ENCODE data around the gene M6PR.
A peak's percentile ranks its signal among the peaks of the same experiment; 100 is the strongest.
"Not testable (repeated sequence)": the region's sequence is repeated elsewhere in the genome, so short reads cannot be mapped to it uniquely, and the experiment has no call there.

The M6PR gene

DNA sequence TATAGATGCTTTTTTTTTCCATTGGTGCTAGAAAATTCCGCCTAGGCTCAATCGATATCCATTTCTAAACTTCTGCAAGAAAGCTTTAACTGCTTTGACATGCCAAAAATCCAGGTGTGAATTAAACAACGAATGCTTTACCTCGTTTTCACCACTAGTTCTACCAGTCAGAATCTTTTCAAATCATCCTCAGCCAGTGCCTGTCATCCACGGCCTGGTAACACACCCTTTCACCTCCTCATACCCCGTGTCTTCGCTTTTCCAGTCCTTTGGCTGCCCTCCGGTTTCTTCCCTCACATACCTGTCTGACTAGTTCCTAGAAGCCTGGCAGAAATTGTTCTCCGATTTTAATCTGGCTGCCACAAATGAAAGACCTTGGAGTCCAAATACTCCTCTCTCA lies 36.5 kb downstream of the M6PR start:
- DNase-seq (no peak), ATAC-seq (no peak)

DNA sequence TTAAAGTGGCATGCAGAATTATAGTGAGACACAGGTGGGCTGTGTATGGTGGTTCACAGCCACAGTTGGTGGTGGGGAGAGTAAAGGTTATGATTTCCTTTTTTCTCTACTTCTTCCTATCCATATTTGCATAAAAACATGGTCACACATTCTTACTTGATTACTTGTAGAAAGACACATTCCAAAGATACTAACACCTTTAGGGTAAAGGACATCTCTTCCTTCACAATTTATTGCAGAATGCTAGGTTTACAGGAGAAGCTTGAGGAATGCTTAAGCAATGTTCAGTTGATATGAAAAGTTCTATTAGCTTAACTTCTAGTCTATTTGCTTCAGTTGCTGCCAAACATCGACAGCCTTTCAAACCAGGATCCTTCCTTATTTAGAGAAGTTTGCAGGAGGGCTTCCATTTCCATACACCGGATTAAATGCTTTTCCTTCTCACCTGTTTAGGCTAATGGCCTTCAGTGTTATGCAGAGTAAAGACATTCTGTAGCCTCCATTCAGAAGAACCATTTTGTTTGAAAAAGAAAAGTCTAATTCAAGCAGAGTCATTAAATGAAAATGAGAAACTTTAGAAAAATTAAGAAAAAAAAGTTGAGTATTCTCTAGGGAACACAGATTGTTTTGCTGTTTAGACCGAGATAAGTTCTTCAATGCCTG lies 37.7 kb downstream of the M6PR start:
- no peak for DNase-seq

DNA sequence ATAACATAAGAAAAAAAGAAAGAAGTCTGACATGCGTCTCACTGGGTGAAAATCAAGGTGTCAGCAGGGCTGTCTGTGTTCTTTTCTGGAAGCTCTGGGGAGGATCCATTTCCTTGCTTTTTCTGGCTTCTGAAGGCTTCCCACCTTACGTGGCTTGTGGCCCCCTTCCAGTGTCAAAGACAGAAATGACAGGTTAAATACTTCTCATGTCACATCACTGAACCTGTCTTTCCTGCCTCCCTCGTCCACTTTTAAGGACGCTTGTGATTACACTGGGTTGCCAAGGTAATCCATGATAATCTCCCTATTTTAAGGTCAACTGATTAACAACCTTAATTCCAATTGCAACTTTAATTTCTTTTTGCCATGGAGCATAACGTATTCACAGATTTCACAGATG lies 39.7 kb downstream of the M6PR start:
- no peak for ATAC-seq
- DNase-seq, result no peak

More for the DNA sequence above, 37.7 kb downstream of the M6PR start:
- no peak for ATAC-seq

DNA sequence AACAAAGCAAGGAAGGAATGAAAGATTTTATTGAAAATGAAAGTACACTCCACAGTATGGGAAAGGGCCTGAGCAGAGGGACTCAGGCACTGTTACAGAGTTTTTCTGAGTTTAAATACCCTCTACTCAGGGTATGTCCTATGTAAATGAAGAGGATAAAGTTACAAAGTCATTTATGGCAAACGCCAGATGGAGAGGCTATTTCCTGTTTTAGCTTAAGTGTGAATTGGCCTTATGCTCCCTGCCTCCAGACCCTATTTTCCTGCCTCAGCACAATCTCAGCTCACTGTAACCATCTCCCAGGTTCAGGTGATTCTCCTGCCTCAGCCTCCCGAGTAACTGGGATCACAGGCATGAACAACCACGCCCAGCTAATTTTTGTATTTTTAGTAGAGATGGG lies 41.9 kb downstream of the M6PR start:
- ATAC-seq (no peak), DNase-seq (no peak)

DNA sequence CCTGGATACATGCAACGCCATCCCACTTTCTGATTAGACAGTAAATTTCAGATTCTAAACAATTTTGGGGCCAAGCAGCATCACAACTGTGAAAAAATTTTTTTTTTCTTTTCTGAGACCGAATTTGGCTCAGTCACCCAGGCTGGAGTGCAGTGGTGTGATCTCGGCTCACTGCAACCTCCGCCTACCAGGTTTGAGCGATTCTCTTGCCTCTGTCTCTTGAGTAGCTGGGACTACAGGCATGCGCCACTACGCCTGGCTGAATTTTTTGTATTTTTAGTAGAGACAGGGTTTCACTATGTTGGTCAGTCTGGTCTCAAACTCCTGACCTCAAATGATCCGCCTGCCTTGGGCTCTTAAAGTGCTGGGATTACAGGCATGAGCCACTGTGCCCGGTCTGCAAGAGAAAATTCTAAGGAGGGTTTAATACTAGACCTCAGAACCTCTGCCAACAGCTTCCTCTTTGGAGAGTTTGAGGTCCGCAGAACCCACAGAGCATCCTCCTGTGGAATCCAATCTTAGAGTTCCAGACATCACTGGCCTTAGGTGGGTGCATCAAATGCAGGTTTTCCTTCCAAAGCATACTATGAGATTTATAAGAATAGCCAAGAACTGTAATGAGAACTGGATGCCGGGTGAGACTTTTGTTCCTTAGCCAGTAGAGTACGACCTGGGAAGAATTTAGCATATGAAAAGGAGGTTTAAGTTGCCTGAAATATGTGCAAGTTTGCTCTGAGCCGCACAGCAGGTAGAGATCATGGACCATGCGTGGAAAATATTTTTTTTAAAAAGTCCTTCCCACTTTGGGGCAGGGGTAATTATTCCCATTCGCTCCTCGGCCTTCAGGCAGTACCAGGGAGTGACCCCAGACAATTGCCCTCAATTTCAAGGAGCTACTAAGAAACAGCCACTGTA lies 42.9 kb downstream of the M6PR start:
- ATAC-seq (no peak), DNase-seq (no peak)

DNA sequence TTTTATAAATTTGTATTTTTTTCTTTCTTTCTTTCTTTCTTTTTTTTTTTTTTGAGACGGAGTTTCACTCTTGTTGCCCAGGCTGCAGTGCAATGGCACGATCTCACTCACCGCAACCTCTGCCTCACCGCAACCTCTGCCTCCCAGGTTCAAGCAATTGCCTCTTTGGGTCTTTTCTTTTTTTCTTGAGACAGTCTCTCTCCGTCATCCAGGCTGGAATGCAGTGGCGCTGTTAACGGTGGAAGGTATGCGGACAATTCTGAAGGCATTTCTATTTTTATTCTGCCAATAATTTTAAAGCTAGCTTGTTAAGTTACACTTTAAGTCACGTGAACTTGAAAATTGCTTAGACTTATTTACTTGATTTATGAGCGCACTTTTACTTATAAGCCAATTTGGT lies 43.9 kb downstream of the M6PR start:
- ATAC-seq (no peak), DNase-seq (no peak)

DNA sequence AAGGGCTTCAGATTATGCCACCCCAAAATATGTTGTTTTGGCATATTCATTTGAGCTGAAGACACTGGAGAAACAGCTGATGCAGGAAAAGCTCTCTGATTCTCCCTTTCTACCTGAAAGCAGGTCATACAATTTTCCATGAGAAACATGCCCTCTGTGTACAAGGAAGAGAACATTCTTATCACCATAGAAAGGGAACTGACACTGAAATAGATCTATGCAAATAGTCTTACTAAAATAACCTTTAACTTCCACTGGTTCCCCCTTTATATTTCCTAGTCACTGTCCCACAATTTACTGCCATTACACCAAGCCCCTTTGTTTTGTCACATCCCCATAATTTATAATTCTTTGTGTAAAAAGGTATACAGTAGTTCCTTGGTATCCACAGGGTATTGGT lies 44.8 kb downstream of the M6PR start:
- DNase-seq (no peak), ATAC-seq (no peak)

DNA sequence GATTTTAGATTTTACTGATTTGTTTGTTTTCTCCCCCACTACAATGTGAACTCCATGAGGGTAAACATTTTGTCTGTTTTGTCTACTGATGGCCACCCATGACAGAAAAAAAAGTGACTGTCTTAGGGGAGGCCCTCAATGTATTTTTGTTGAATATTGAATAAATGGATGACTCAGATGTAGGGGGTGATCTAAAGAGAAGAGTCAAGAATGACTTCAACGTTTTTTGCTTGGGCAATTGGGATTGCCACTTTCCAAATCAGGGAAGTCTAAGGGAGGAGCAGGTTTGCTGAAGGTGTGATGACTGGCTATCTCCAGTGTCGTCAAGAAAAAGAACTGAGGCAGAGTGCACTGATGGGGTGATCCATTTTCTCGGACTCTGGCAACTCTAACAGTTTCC lies 45.8 kb downstream of the M6PR start:
- ATAC-seq, result no peak
- no peak for DNase-seq

DNA sequence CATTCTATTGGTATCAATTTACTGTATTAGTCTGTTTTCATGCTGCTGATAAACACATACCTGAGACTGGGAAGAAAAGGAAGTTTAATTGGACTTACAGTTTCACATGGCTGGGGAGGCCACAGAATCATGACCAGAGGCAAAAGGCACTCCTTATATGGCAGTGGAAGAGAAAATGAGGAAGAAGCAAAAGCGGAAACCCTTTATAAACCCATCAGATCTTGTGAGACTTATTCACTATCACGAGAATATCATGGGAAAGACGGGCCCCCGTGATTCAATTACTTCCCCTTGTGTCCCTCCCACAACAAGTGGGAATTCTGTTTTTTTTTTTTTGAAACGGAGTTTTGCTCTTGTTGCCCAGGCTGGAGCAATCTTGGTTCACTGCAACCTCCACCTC lies 46.7 kb downstream of the M6PR start:
- ATAC-seq, DNase-seq: not testable (repeated sequence)

DNA sequence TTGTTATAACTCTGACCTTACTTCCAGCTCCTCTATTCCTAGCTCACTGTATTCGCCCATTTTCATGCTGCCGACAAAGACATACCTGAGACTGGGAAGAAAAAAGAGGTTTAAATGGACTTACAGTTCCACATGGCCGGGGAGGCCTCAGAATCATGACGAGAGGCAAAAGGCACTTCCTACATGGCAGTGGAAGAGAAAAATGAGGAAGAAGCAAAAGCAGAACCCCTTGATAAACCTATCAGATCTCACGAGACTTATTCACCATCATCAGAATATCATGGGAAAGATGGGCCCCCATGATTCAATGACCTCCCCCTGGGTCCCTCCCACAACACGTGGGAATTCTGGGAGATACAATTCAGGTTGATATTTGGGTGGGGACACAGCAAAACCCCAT lies 49.6 kb downstream of the M6PR start:
- DNase-seq (no peak), ATAC-seq (no peak)

DNA sequence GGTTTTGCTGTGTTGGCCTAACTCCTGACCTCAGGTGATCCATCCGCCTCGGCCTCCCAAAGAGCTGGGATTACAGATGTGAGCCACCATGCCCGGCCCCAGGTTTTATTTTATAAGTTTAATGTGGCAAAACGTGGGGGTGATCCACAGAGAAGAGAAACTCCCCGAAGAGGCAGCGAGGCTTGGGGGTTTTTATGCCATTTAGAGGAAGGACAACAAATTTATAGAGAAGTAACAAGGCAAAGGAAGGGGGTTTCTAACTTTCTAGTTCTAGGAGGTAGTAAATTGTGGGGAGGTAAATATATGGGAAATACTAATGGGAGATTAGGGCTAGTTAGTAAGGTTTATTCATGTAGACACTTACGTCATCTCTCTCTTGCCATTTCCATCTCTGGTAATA lies 52.4 kb downstream of the M6PR start:
- DNase-seq (no peak), ATAC-seq (no peak)

DNA sequence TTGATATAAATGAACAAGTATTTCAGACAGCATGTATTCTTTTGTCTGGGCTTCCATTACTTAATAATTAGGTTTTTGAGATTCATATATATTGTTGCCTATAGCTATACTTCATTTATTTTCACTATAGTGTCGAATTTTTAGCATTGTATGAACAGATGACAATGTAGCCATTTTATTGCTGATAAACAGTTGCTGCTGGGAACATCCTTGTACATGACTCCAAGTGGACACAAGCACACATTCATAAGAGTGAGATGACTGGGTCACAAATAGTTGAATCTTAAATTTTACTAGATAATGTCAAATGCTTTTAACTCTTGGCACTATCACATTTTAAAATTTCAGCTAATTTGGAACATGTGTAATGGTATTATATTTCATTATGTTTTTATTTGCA lies 54.5 kb downstream of the M6PR start:
- no peak for DNase-seq
- ATAC-seq, result no peak

DNA sequence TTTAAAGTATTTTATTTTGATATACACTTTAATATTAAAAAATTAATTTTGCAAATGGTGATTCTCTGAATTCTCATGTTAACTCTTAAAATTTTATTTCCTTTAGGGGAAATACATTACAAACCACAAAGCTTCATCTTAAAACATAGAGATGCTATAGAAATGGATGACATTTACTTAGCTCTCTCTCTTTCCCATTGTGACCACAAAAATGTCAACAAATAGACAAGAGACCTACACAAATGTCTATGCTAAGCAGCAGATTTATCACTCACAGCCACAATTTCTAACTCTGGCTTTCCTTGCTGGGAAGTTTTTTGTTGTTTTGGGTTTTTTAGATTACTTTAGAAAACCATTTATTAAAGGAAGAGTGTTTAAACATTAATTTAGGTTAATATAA lies 55.1 kb downstream of the M6PR start:
- DNase-seq (no peak), ATAC-seq (peak; percentile 62)

DNA sequence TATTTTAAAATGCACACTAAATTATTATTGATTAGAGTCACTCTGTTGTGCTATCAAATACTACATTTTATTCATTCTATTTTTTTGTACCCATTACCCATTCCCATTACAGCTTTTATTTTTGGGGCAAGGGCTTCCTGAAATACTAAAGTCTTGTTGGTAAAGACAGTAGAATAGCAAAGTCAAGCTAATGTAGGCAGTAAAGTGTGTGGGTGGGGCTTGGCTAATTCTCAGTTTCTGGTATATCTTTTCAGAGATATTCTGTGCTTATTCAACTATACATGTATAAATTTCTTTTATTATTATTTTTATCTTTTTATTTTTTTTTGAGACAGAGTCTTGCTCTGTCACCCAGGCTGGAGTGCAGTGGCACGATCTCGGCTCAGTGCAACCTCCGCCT lies 57.5 kb downstream of the M6PR start:
- DNase-seq, result no peak
- no peak for ATAC-seq
